GM08714 (cell line): ENCODE data around the gene DOK4.

Experiments
- H3K4me3 ChIP-seq: fragments of 200-500 bp; sonication (Bioruptor generic); 2 replicates; pipeline ENCODE4 v1.5.1; 2014; ENCODE audit warnings: mild to moderate bottlenecking, low read length, inconsistent platforms
- ZNF274 ChIP-seq: IDR thresholded peaks from 2 replicates; pipeline ENCODE4 v1.6.1; 2012; ENCODE audit warnings: mild to moderate bottlenecking, low read depth, low read length

DOK4 gene

GRCh38 chr16:57479976-57480753 is 6.1 kb downstream of the DOK4 start:
- H3K4me3 ChIP-seq = no peak overlapping the region
- no peak for TF ChIP-seq ZNF274

GRCh38 chr16:57479205-57479975 is 6.9 kb downstream of the DOK4 start:
- TF ChIP-seq ZNF274 = no peak

GRCh38 chr16:57478396-57479204 is 7.7 kb downstream of the DOK4 start:
- TF ChIP-seq ZNF274 = no peak
- H3K4me3 ChIP-seq = no peak overlapping the region

More at GRCh38 chr16:57479205-57479975, 6.9 kb downstream of the DOK4 start:
- no peak overlapping the region for H3K4me3 ChIP-seq

GRCh38 chr16:57477531-57478202 is 8.6 kb downstream of the DOK4 start:
- TF ChIP-seq ZNF274 = no peak
- no peak overlapping the region for H3K4me3 ChIP-seq

GRCh38 chr16:57476546-57477410 is 9.5 kb downstream of the DOK4 start:
- TF ChIP-seq ZNF274 = no peak
- H3K4me3 ChIP-seq = no peak overlapping the region

GRCh38 chr16:57475711-57476339 is 10.5 kb downstream of the DOK4 start:
- H3K4me3 ChIP-seq = no peak overlapping the region
- TF ChIP-seq ZNF274 = no peak

GRCh38 chr16:57474671-57475661 is 11.3 kb downstream of the DOK4 start:
- no peak overlapping the region for H3K4me3 ChIP-seq
- TF ChIP-seq ZNF274 = no peak

- TF ChIP-seq ZNF274 = no peak
- H3K4me3 ChIP-seq = no peak overlapping the region
Measured at GRCh38 chr16:57473906-57474305, 12.4 kb downstream of the DOK4 start.

- no peak for TF ChIP-seq ZNF274
- no peak overlapping the region for H3K4me3 ChIP-seq
Measured at GRCh38 chr16:57473176-57473840, 13.0 kb downstream of the DOK4 start.

GRCh38 chr16:57472665-57473060 is 13.6 kb downstream of the DOK4 start:
- no peak overlapping the region for H3K4me3 ChIP-seq
- TF ChIP-seq ZNF274 = no peak
